DOHH2 (cell line): ENCODE data around the gene SHC4.
"Not testable (repeated sequence)": the region's sequence is repeated elsewhere in the genome, so short reads cannot be mapped to it uniquely, and the experiment has no call there.

Experiments used
- H3F3A ChIP-seq: fragments of 200-600 bp; sonication (generic), shearing (Covaris generic); 2 replicates; pipeline ENCODE4 v1.6.0; 2016; ENCODE audit warnings: antibody characterized with exemption, mild to moderate bottlenecking; ENCODE audit not compliant: control insufficient read depth, insufficient read depth
- H3K27ac ChIP-seq: fragments of 200-600 bp; sonication (generic); 2 replicates; pipeline ENCODE4 v1.5.1; 2014; ENCODE audit warnings: low read depth, mild to moderate bottlenecking, low read length, moderate library complexity
- H3K27me3 ChIP-seq: fragments of 200-600 bp; sonication (generic); 2 replicates; pipeline ENCODE4 v1.6.1; 2014; ENCODE audit warnings: mild to moderate bottlenecking, low read length, mixed read lengths; ENCODE audit not compliant: control insufficient read depth
- H3K36me3 ChIP-seq: fragments of 200-600 bp; sonication (generic); 2 replicates; pipeline ENCODE4 v1.6.1; 2014; ENCODE audit warnings: mild to moderate bottlenecking, low read length, moderate library complexity, mixed read lengths; ENCODE audit not compliant: control insufficient read depth
- H3K4me1 ChIP-seq: fragments of 200-600 bp; sonication (generic); 2 replicates; pipeline ENCODE4 v1.6.1; 2014; ENCODE audit warnings: mild to moderate bottlenecking, low read length, mixed read lengths; ENCODE audit not compliant: control insufficient read depth
- H3K4me2 ChIP-seq: fragments of 200-600 bp; sonication (generic); 2 replicates; pipeline ENCODE4 v1.6.0; 2014; ENCODE audit warnings: mild to moderate bottlenecking, low read length, moderate library complexity
- H3K4me3 ChIP-seq: fragments of 200-600 bp; sonication (generic); 2 replicates; pipeline ENCODE4 v1.5.1; 2014; ENCODE audit warnings: mild to moderate bottlenecking, low read length, mixed read lengths
- H3K79me2 ChIP-seq: fragments of 200-600 bp; sonication (generic); 2 replicates; pipeline ENCODE4 v1.6.1; 2014; ENCODE audit warnings: mild to moderate bottlenecking, low read length, mixed read lengths; ENCODE audit not compliant: control insufficient read depth
- H3K9me2 ChIP-seq: fragments of 200-600 bp; sonication (generic); replicated peaks from 2 replicates; pipeline ENCODE4 v1.6.1; 2014; ENCODE audit warnings: mild to moderate bottlenecking, low read length, mixed read lengths; ENCODE audit not compliant: control insufficient read depth
- H3K9me3 ChIP-seq: fragments of 200-600 bp; sonication (generic); 2 replicates; pipeline ENCODE4 v1.6.1; 2014; ENCODE audit warnings: antibody characterized with exemption, low read length, mixed read lengths; ENCODE audit not compliant: control insufficient read depth, insufficient read depth
- H4K20me1 ChIP-seq: fragments of 200-600 bp; sonication (generic); 2 replicates; pipeline ENCODE4 v1.6.0; 2014; ENCODE audit warnings: low read depth, mild to moderate bottlenecking, antibody characterized with exemption, low read length, moderate library complexity; ENCODE audit not compliant: control insufficient read depth, insufficient read depth
- EZH2phosphoT487 ChIP-seq: fragments of 200-600 bp; sonication (generic); IDR thresholded peaks from 2 replicates; pipeline ENCODE4 v1.6.1; 2017; ENCODE audit warnings: borderline replicate concordance, mild to moderate bottlenecking, antibody characterized with exemption, low read length, moderate library complexity, mixed read lengths
- TF ChIP-seq, protein P1 (sequence below): fragments of 200-600 bp; sonication (generic); IDR thresholded peaks from one replicate; pipeline ENCODE4 v1.5.1; 2014; ENCODE audit warnings: antibody characterized with exemption, mild to moderate bottlenecking, low read depth, low read length; ENCODE audit not compliant: poor library complexity, severe bottlenecking

The SHC4 gene

GRCh38 chr15:48855501-48856440 is 107.9 kb downstream of the SHC4 start:
- H3K4me3 ChIP-seq = no peak overlapping the region
- no peak overlapping the region for H3K4me2 ChIP-seq
- no peak overlapping the region for H3K27ac ChIP-seq

GRCh38 chr15:48854434-48854833 is 109.3 kb downstream of the SHC4 start:
- H3K4me1 ChIP-seq, H3K4me2 ChIP-seq, H3F3A ChIP-seq: not testable (repeated sequence)

More at GRCh38 chr15:48855501-48856440, 107.9 kb downstream of the SHC4 start:
- Histone ChIP-seq H3K36me3 (no peaks in the 10 kb centered on the region), H3F3A (no peaks in the 10 kb centered on the region), H3K79me2 (no peaks in the 10 kb centered on the region), H3K9me2 (no peaks in the 10 kb centered on the region), H4K20me1 (no peaks in the 10 kb centered on the region), H3K9me3 (no peaks in the 10 kb centered on the region), H3K4me1 (no peaks in the 10 kb centered on the region), H3K27me3 (peaks cover 22% of the 10 kb centered on the region)
- TF ChIP-seq EZH2phosphoT487 = no peak
- TF ChIP-seq, protein P1, sequence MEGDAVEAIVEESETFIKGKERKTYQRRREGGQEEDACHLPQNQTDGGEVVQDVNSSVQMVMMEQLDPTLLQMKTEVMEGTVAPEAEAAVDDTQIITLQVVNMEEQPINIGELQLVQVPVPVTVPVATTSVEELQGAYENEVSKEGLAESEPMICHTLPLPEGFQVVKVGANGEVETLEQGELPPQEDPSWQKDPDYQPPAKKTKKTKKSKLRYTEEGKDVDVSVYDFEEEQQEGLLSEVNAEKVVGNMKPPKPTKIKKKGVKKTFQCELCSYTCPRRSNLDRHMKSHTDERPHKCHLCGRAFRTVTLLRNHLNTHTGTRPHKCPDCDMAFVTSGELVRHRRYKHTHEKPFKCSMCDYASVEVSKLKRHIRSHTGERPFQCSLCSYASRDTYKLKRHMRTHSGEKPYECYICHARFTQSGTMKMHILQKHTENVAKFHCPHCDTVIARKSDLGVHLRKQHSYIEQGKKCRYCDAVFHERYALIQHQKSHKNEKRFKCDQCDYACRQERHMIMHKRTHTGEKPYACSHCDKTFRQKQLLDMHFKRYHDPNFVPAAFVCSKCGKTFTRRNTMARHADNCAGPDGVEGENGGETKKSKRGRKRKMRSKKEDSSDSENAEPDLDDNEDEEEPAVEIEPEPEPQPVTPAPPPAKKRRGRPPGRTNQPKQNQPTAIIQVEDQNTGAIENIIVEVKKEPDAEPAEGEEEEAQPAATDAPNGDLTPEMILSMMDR = peak; percentile 13

GRCh38 chr15:48851956-48852355 is 111.8 kb downstream of the SHC4 start:
- Histone ChIP-seq H3K4me1 (no peaks in the 10 kb centered on the region), H4K20me1 (no peaks in the 10 kb centered on the region), H3K9me3 (no peaks in the 10 kb centered on the region), H3K36me3 (no peaks in the 10 kb centered on the region), H3K27ac (no peak overlapping the region), H3K9me2 (no peaks in the 10 kb centered on the region), H3F3A (no peaks in the 10 kb centered on the region), H3K4me2 (no peak overlapping the region), H3K27me3 (peaks cover 13% of the 10 kb centered on the region), H3K79me2 (no peaks in the 10 kb centered on the region), H3K4me3 (no peak overlapping the region)
- TF ChIP-seq, protein P1 = no peak
- no peak for TF ChIP-seq EZH2phosphoT487

More at GRCh38 chr15:48854434-48854833, 109.3 kb downstream of the SHC4 start:
- not testable (repeated sequence) for H3K79me2 ChIP-seq, H3K36me3 ChIP-seq, H3K9me2 ChIP-seq, H3K9me3 ChIP-seq, H3K27ac ChIP-seq, H3K4me3 ChIP-seq, H4K20me1 ChIP-seq
- H3K27me3 ChIP-seq = peaks cover 22% of the 10 kb centered on the region

GRCh38 chr15:48850648-48851047 is 113.1 kb downstream of the SHC4 start:
- no peaks in the 10 kb centered on the region for H3K9me3 ChIP-seq
- no peaks in the 10 kb centered on the region for H3K36me3 ChIP-seq
- peaks cover 7% of the 10 kb centered on the region for H3K27me3 ChIP-seq
- H4K20me1 ChIP-seq = no peaks in the 10 kb centered on the region
- TF ChIP-seq EZH2phosphoT487 = no peak
- TF ChIP-seq, protein P1 = no peak
- no peaks in the 10 kb centered on the region for H3K79me2 ChIP-seq
- H3K9me2 ChIP-seq = no peaks in the 10 kb centered on the region
- no peaks in the 10 kb centered on the region for H3F3A ChIP-seq
- no peak overlapping the region for H3K4me2 ChIP-seq
- H3K27ac ChIP-seq = no peak overlapping the region
- H3K4me3 ChIP-seq = no peak overlapping the region
- no peaks in the 10 kb centered on the region for H3K4me1 ChIP-seq
